K562 (cell line): ENCODE results near the gene SF3A2. TPM values are rescaled to one million over a fixed set of nuclear protein-coding genes. Genes with fewer than 3 reads are reported as not detected.

Experiments used
- BRD4 ChIP-seq: fragments of 200-600 bp; sonication (generic); IDR thresholded peaks from 2 replicates; pipeline ENCODE4 v1.6.1; 2017; ENCODE audit warnings: inconsistent platforms
- DPF2 ChIP-seq: fragments of 450-650 bp; IDR thresholded peaks from 2 replicates; pipeline ENCODE4 v1.6.1; 2016
- ETV5 ChIP-seq: sonication (generic); formaldehyde crosslinking; IDR thresholded peaks from 2 replicates; pipeline ENCODE4 v1.4.0; 2020; ENCODE audit warnings: low read depth, mild to moderate bottlenecking, missing genetic modification reagents
- FOXJ2 ChIP-seq: fragments of 200-800 bp; sonication (Bioruptor generic); IDR thresholded peaks from 2 replicates; pipeline ENCODE4 v1.6.1; 2016; ENCODE audit warnings: missing genetic modification characterization, missing compliant biosample characterization
- GABPB2 ChIP-seq: fragments of 250-450 bp; sonication (Bioruptor Pico); conservative IDR thresholded peaks from 2 replicates; pipeline ENCODE4 v1.5.1; 2021; ENCODE audit warnings: mild to moderate bottlenecking
- GTF2E2 ChIP-seq: fragments of 200-800 bp; sonication (Bioruptor generic); IDR thresholded peaks from 2 replicates; pipeline ENCODE4 v1.6.1; 2016; ENCODE audit warnings: missing genetic modification characterization, missing compliant biosample characterization
- KAT2B ChIP-seq: IDR thresholded peaks from one replicate; pipeline ENCODE4 v1.6.1; 2012; ENCODE audit warnings: low read depth, mild to moderate bottlenecking, control low read depth, inconsistent platforms, low read length, moderate library complexity
- MAFG ChIP-seq: fragments of 450-650 bp; conservative IDR thresholded peaks from 2 replicates; pipeline ENCODE4 v1.6.1; 2016; ENCODE audit warnings: missing genetic modification characterization, missing compliant biosample characterization
- MAZ ChIP-seq, 2 experiments: fragments of 450-650 bp in 1 of 2; sonication (generic) in 1 of 2; formaldehyde crosslinking; IDR thresholded peaks in 1 of 2; conservative IDR thresholded peaks in 1 of 2; 2 replicates each; pipeline versions ENCODE4 v1.4.0 to v1.5.0; 2020; ENCODE audit warnings: mild to moderate bottlenecking in 1 of 2, missing genetic modification reagents in 1 of 2
- MIER1 ChIP-seq: fragments of 450-650 bp; IDR thresholded peaks from 2 replicates; pipeline ENCODE4 v1.6.1; 2016; ENCODE audit warnings: antibody characterized with exemption, mild to moderate bottlenecking, low read depth
- NUFIP1 ChIP-seq: fragments of 450-650 bp; IDR thresholded peaks from 2 replicates; pipeline ENCODE4 v1.6.1; 2018; ENCODE audit not compliant: partially characterized antibody
- PHF8 ChIP-seq: fragments of 200-600 bp; sonication (generic); IDR thresholded peaks from 2 replicates; pipeline ENCODE4 v1.6.1; 2012; ENCODE audit warnings: mixed run types, mild to moderate bottlenecking, inconsistent platforms, low read length, moderate library complexity, borderline replicate concordance
- POLR2H ChIP-seq: IDR thresholded peaks from 2 replicates; pipeline ENCODE4 v1.6.1; 2016; ENCODE audit warnings: missing genetic modification characterization, low read depth, mild to moderate bottlenecking, control low read depth, missing compliant biosample characterization, moderate library complexity
- RBM22 ChIP-seq: fragments of 200-400 bp; formaldehyde crosslinking; IDR thresholded peaks from 2 replicates; pipeline ENCODE4 v1.6.1; 2018; ENCODE audit warnings: low read length, low read depth; ENCODE audit not compliant: poor library complexity, severe bottlenecking
- ZHX1 ChIP-seq: fragments of 150-350 bp; conservative IDR thresholded peaks from 2 replicates; pipeline ENCODE4 v1.6.1; 2014; ENCODE audit warnings: low read length
- ZNF583 ChIP-seq: fragments of 250-450 bp; sonication (Bioruptor Pico); IDR thresholded peaks from 2 replicates; pipeline ENCODE4 v1.4.0; 2020
- ZNF717 ChIP-seq: fragments of 250-450 bp; sonication (Bioruptor Pico); IDR thresholded peaks from 2 replicates; pipeline ENCODE4 v1.5.0; 2021
- polyA plus RNA-seq, 8 experiments: library from polyadenylated mRNA; depleted of rRNA in 4 of 8; stranded (reverse) in 5 of 8; unstranded in 3 of 8; fragments of >200 nt; fragmentation: Nextera tagmentation in 2 of 8; fragmentation: Illumina TruSeq in 1 of 8; extraction: Ambion mirVana in 2 of 8; extraction: Trizol in 1 of 8; gene quantifications; 2 replicates each; pipeline versions ENCODE4 v1.2.1 to v1.2.3, GENCODE V29; 2011 to 2014; ENCODE audit warnings: inconsistent platforms in 1 of 8, missing spikeins in 1 of 8
- total RNA-seq, 7 experiments: library from RNA; depleted of rRNA in 6 of 7; stranded (reverse); fragments of >200 nt in 6 of 7; fragmentation: Illumina TruSeq in 2 of 7; extraction: Trizol in 2 of 7; gene quantifications; 2 replicates each; pipeline versions ENCODE4 v1.2.1 to v1.2.3, GENCODE V29; 2011 to 2021; ENCODE audit warnings: low replicate concordance in 1 of 7
- TF ChIP-seq, protein P1 (sequence below), 2 experiments: fragments of 450-650 bp; formaldehyde crosslinking in 1 of 2; IDR thresholded peaks; 2 replicates each; pipeline versions ENCODE4 v1.4.0 to v1.6.1; 2014 to 2020; ENCODE audit warnings: mild to moderate bottlenecking in 2 of 2, borderline replicate concordance in 1 of 2, low read depth in 1 of 2

The SF3A2 gene
- total and polyA plus RNA-seq, 9 of the 15 experiments (the other 6 are each of a cell fraction or from before 2014, with no cell fraction given): 0.17 to 194 (median 22.8) TPM

DNA sequence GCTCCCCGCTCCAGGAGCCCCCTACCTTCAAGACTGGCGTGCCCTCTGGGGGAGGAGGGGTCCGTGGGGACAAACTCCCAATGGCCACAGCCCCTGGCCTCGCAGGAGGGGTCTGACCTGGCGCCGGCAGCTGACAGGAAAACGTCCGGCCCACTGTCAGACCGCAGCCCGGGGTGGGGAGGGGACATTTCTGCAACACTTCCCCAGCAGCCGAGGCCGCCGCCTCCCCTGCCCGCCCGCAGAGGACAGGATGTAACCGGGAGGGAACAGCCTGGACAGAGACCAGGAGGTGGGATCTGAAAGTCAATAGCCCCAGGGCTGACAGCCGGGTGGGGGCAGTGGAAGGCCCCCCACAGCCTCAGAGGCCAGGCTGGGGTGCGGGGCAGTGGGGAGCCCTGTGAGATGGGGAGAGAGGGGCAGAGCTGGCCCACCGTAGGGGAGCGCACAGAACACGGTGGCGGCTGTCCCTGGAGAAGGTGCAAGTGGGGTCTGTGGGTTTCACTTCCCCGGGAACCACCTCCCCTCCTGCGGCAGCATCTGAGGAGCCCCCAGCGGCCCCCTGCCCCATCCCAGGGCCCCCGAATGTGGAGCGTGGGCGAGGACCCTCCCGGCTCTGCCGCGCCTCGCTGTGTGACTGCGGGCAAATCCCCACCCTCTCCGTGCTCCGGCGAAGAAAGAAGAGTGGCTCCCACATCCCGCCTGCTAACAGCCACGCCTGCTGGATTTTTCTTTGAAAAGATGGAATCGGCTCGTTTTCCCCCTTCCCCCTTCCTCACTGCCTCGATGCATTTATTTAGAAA is 45.6 kb downstream of the SF3A2 start, which contains the start of gene PEAK3 (continued):
- TF ChIP-seq, protein P1, sequence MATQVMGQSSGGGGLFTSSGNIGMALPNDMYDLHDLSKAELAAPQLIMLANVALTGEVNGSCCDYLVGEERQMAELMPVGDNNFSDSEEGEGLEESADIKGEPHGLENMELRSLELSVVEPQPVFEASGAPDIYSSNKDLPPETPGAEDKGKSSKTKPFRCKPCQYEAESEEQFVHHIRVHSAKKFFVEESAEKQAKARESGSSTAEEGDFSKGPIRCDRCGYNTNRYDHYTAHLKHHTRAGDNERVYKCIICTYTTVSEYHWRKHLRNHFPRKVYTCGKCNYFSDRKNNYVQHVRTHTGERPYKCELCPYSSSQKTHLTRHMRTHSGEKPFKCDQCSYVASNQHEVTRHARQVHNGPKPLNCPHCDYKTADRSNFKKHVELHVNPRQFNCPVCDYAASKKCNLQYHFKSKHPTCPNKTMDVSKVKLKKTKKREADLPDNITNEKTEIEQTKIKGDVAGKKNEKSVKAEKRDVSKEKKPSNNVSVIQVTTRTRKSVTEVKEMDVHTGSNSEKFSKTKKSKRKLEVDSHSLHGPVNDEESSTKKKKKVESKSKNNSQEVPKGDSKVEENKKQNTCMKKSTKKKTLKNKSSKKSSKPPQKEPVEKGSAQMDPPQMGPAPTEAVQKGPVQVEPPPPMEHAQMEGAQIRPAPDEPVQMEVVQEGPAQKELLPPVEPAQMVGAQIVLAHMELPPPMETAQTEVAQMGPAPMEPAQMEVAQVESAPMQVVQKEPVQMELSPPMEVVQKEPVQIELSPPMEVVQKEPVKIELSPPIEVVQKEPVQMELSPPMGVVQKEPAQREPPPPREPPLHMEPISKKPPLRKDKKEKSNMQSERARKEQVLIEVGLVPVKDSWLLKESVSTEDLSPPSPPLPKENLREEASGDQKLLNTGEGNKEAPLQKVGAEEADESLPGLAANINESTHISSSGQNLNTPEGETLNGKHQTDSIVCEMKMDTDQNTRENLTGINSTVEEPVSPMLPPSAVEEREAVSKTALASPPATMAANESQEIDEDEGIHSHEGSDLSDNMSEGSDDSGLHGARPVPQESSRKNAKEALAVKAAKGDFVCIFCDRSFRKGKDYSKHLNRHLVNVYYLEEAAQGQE (IDR thresholded peaks at IDR 0.05; ENCODE audit: borderline replicate concordance): peak; percentile 52; the same call in 1 of the 2 replicates
- TF ChIP-seq, protein P1 (CRISPR knock-in tag; IDR thresholded peaks at IDR 0.05; ENCODE audit: low read depth): no peak
- TF ChIP-seq DPF2 (0 out of 2 replicates have a peak, but pooled peaks have one; percentile 20), NUFIP1 (no peak), FOXJ2 (tag) (no peak), PHF8 (peak; percentile 27; the same call in 1 of the 2 replicates), ZHX1 (no peak), BRD4 (no peak), MAFG (tag) (no peak), RBM22 (no peak), MAZ (CRISPR knock-in tag; conservative IDR thresholded peaks at IDR 0.05 in 1 of 2, IDR thresholded peaks at IDR 0.05 in 1 of 2) (peak; percentile 73 to 77), ETV5 (CRISPR knock-in tag) (no peak), ZNF717 (CRISPR knock-in tag) (no peak), KAT2B (no peak), POLR2H (no peak), MIER1 (no peak), GABPB2 (CRISPR knock-in tag) (no peak), ZNF583 (CRISPR knock-in tag) (no peak), GTF2E2 (tag) (no peak)
